CD4-positive, alpha-beta T cell treated with Interleukin-2 at 100 ng/mL for 4 hours (primary cell): ENCODE measurements around the gene IGFBP1.

Source experiments
- DNase-seq: peaks from one replicate; pipeline ENCODE4 v3.0.0-alpha.2; 2020; ENCODE audit warnings: low spot score

The IGFBP1 gene

DNA sequence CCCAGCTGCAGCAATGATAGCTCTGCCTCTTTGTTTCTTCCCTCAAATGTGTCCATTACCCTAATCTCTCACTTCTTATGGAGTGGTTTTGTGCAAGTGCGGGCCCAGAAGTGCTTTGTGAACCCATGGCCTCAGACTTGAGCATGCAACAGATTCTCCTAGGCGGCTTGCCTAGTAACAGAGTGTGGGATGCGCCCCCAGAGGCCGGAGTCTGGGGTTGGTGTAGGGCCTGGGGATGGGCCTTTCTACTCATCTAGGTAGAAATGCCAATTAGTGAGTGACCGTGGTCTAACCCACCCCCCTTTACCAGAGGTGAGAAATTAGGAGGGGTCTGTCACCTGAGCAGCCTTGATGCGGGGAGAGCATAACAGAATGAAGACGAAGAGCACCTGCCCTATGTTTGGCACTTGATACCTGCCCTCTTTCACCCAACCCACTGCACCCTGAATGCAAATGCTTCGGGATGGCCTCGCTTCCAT lies 7.0 kb upstream of the IGFBP1 start:
- no peak for DNase-seq

DNA sequence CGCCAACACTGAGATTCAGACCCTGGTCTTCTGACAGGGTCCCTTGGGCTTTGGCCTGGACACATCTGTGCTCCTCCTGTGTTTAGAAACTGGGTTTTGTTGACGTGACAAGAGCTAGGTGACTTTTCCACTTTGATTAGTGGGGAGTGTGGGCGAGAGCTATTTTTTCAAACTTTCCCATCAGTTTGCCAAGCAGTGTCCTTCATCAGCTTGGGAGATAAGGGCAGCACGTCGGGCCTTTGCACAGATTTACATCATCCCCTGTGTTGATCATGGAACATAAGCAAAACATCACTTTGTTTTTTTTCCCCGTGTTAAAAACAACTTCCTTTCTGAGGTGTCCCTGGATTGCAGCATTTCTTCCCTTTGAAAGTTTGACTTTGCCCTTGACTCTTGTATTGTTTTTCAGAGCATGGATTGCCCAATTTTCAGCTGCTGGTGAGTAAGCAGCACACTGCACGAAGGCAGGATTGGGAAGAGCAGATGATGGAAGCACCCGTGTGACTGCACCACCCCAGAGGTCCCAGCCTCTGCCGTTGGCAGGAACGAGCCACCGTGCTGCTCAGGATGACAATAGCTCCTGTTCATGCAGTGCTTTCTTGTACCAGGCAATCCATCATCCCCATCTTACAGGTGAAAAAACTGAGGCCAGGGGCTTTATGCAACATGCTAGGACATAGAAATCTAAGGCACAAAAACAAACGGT lies 6.4 kb upstream of the IGFBP1 start:
- no peak for DNase-seq

DNA sequence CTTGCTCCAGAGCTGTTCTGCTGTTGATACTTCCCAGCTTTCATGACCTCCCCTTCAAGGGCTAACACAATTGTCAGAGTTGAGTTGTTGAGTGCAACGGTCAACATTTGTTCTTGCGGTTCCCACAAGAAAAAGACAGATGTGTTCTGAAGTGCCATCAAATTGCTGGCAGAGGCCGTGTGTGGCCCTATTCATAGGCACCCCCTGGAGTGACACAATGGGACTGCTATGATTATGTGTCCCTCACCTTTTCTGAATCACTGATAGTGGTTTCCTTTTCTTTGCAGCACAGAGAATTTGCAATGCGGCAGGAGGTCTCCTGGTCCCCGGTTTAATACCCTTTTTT lies 5.8 kb upstream of the IGFBP1 start:
- DNase-seq, result no peak

DNA sequence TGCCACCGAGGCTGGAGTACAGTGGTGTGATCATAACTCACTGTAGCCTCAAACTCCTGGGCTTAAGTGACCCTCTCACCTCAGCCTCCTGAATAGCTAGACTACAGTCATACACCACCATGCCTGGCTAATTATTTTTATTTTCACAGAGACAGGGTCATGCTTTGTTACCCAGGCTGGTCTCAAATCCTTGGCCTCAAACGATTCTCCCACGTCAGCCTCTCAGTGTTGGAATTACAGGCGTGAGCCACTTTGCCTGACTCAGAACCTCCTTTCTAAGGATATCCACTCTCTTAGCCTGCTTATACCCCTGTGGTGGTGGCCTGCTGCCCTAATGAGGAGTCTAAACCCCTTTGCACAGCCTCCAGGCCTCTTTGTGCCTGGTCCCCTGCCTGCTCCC lies 4.2 kb upstream of the IGFBP1 start:
- DNase-seq, result no peak

DNA sequence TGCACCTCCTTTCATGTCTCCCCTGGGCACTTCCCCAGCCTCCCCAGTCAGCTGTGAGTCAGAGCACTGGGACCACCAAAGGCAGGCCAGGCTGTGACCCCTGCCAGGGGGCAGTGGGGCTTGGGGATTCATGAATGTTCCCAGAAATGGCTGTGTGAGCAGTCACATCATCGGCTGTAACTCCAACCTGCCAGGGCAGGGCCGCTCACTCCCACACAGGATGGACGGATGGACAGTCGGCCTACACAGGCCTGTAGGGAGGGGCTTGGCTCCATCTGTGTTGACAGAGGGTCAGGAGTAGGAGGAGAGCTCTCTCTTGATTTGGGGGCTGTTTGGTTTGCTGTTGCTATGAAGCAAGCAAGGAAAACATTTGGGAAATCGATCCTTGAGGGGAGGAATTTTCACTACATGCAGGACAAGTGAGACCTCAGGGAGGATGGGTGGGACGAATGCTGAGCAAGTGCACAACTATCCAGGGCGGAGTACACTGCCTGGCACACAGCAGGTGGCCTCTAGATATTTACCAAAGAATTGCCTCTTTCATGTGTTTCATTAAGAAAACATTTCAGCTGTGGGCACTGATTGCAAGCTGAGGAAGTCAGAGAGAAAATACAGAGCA lies 2.9 kb upstream of the IGFBP1 start:
- no peak for DNase-seq

DNA sequence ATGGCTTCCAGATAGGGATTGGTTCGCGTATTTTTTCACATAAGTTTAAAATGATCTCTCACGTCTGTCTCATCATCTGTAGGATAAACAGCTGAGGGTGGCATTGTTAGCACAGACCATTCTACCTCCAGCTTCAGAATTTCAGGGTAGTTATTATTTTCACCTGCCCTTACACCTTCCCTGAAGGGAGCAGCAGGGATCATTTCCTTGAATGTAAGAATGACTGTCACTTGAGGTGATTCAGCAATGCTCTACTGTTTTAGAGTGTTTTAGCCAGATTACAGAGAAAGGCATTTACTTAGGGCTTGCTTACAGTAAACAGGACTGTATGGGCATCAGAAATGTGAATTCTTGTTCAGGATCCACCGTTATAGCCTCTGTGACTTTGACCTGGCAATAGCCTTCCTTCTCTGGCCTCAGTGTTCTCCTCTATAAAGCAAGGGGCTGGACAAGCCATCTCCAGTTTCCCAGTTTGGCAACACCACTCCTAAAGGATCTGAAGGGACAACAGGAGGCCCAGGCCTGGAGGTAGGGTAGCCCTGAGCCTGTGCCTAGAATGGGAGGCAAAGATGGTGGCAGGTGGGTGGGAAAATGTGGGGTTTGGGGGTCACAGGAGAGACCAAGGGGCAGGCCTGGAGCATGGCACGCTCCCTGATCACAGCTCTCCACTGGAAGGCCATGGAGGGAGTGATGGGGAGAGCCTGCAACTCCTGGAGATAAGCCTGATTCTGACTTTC lies 1.2 kb upstream of the IGFBP1 start:
- no peak for DNase-seq

DNA sequence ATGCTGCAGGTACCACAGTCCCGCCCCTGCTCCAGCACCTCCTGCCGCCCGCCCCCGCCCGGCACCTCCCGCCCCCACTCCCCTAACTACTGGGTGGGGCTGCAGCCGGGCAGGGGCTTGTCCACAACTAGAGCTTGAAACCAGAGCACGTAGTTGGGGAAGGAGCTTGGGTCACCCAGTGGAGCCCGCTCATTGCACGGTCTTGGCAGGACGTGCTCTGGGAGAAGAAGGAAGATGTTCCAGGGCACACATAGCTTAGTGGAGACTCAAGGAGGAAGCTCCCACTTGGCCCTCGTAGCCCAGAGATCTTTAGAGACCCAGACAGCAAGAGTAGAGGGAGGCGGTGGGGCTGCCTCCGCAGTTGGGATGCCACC lies 692 bp downstream of the IGFBP1 start:
- DNase-seq, result no peak

DNA sequence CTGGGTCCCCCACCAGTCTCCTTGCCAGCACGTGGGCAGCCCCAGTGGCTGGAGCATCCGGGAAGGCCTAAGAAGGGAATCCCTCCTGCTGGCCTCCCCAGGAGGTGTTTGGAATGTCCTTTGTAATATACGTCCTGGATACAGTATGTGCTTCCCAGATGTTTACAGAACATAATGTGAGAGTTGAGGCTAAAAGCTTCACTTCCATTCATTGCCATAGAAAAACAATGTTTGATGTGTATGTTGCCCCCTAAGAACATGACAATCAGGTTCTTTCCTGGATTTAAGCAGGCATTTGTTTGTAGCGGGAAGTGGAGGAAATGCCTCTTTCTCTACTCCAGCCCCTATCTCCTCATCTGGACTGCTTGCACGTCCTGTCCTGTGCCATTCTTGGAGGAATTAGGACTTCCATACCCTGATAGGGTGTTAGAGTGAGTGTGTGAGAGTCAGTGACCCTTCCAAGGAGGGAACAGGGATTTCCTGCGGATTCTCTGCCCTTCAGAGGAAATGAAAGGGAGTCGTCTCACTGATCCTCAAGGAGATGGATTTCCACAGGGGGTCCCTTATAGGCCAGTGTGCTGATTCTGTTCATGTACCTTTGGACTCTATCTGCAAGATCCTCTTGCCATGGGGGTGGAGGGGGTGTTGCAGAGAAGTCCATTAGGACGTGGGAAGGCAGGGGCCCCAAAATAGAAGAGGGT lies 1.2 kb downstream of the IGFBP1 start:
- DNase-seq, result no peak

DNA sequence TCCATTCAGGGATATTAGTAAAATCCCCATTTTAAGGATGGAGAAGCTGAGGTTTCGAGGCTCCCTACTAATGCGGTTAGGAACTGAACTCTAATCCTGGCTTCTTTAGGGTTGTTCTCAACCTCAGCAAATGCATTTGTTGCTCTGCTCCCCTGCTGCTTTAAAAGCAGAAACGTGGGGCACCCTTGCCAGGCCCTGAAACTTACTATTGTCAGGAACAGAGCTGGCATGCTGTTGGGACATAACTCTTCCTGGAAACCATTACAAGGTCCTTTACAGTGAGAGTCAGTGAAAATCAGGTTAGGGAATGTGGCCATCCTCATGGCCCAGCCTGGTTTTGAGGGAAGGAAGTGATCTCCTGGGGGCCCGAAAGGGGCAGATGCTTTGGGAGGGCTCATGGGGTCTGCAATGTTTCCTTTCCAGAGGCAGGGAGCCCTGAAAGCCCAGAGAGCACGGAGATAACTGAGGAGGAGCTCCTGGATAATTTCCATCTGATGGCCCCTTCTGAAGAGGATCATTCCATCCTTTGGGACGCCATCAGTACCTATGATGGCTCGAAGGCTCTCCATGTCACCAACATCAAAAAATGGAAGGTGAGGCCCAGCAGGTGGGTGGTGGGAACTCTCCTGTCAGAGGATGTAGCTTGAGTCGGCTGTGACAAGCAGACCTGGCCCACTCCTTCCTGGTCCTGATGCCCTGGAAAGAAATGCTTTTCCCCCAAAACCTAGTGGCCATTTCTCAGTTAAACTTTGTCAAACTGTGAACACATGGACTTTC lies 2.0 kb downstream of the IGFBP1 start:
- DNase-seq, result no peak

DNA sequence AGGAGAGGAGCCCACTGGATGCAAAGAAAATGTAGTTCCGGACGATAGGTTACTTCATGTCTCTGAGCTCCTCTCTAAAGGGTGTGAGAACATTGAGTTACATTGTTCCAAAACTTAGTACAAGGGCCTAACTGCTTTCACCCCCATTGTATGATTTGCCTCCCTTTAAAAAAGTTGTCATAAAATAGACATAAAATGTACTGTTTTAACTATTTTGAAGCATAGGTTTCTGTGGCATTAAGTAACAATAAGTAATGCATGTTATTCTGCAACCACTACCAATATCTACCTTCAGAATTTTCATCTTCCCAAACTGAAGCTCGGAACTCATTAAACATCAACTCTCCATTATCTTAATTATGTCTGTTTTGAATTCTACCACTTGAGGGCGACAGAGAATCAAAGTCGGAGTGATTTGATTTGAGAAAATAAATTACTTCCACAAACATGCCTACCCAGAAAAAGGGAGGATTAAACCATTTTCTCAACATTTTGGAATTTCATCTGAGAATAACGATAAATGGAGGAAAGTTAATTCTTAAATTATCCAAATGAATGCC lies 2.7 kb downstream of the IGFBP1 start:
- peak; percentile 44 for DNase-seq

DNA sequence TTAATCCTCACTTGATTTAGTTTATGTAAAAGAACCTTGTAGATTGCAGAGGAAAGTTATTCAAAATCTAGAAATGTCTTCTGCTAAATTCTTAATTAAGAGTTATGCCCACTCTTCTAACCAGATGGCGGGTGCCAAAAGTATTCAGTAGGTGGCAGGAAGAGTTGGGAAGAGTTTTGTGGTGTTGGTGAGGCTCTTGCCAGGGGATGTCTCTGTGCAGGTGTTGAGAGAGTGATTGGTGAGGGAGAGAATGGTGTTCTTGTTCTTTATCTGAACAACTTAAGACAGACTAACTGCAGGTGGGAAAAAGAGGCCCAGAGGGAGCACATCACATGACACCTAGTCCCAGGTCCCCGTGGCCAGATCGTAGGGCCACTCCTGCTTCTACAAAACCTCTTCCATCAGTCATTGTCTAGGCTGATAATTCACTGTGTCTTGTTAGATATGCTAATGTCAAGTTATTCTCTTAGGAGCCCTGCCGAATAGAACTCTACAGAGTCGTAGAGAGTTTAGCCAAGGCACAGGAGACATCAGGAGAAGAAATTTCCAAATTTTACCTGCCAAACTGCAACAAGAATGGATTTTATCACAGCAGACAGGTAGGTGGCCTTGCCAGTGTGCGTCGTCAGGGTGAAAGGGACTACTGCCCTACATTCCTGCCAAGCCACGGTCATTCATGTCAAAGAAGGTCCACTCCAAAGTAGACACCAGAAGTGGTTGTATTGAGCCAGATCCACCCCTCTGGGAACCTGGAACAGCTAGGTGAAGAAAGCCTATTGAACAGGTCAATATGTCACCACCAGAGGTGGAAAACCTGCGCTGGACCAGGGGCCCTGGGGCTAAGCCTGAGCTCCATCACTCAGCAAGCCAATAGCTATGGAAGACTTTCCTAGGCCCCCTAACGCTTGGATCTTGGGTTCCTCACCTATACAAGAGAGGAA lies 3.4 kb downstream of the IGFBP1 start:
- DNase-seq, result no peak

DNA sequence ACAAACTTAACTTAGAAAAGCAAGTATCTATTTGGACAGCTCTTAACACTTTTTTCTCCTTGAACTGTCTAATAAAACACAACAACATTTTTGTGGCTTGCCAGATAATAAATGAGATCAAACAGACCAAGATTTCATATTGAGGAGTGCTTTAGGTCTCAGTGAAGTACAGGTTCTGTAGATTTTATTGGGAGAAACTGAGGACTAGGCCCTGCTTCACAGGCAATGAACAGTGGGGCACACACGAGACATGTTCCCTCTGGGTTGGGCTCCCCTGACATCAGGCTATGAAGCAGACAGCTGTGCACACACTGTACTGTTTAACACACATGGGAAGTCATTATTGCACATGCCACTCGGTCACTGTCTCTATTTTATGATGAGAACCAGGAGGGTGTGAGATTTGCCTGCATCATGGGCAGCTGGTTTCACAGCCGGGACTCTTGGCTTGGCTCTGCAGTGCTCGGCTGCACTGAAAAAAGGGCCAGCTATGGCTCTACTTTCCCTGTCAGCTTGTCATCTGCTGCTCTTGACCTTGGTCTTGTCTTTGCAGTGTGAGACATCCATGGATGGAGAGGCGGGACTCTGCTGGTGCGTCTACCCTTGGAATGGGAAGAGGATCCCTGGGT lies 4.2 kb downstream of the IGFBP1 start:
- DNase-seq, result no peak

DNA sequence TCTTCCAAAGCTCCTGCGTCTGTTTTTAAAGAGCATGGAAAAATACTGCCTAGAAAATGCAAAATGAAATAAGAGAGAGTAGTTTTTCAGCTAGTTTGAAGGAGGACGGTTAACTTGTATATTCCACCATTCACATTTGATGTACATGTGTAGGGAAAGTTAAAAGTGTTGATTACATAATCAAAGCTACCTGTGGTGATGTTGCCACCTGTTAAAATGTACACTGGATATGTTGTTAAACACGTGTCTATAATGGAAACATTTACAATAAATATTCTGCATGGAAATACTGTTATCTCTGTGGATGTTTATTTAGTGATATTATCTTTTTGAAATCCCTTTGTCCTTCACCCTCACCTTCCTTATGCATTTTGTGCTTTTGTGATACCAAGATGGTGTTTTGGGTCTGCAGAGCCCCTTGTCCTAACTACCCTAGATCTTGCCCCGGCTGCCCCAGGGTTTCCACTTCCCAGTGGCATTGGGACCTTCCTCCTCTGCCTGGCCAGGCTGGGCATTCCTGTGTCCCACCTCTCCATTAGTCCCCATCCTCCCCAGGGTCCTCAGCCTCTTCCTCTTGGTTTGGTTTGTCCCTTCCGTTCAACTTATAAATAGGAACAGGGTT lies 5.2 kb downstream of the IGFBP1 start:
- DNase-seq, result no peak

DNA sequence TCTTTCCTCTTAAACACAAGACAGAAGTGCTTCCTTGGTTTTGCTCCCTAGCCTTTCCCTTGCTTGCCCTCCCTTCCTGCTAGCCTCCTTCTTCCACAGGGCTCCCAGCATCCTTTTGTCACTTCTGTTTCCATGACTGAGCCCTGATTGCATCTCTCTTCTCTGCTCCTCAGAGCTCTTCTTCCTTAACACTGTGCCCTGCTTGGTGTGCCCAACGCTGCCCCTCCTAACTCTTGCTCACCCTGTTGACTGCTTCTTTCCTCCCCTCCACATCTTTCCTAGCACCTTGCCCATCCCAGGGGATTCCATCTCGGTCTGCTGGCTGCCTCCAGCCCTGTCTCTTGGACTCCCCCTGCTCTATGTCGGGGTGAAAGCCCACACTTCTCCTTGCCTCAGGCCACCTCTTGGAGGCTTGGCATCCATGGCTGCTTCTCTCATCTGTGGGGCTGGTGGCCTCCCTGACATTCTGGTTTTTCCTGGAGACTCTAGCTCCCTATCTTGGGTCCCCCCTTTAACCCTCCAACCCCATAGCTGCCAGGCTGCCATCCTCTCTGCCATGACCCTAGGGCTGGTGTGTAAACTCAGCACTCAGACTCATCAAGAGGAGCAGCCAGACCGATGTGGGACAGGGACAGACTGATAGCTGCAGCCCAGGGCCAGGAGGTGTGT lies 5.8 kb downstream of the IGFBP1 start:
- DNase-seq, result no peak

DNA sequence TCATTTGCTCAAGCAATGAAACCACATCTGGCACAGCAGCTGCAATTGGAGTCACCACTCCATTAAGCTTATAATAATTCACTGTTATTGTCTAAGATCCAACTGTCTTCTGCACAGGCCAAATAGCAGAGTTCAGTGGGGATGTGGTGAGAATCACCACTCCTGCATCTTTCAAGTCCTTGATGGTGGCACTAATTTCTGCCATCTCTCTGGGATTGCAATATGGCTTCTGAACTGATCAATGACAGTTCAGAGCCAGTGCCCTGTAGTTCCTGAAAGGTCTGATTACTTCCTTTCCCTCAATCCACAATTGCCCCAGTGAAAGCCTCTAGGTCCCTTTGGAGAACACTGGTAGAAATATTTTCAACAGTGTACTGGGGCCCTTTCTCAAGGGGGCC lies 6.4 kb downstream of the IGFBP1 start:
- no peak for DNase-seq

DNA sequence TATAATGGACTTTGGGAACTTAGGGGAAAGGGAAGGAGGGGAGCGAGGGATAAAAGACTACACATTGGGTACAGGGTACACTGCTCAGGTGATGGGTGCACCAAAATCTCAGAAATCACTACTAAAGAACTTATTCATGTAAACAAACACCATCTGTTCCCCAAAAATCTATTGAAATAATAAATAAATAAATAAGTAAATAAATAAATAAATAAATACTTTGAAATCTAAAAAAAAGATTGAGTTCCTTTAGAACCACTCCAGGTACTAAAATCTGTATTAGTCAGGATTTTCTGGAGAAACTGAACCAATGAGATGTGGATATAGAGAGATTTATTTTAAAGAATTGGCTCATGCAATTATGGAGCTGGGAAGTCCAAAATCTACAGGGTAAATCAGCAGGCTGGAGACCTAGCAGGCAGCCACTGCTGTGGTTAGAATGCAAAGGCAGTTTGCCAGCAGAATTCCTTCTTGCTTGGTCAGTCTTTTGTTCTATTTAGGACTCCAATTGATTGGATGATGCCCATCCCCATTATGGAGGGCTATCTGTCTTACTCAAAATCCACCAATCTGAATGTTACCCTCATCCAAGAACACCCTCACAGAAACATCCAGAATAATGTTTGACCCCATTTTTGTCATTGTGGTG lies 8.9 kb downstream of the IGFBP1 start:
- DNase-seq, result no peak

DNA sequence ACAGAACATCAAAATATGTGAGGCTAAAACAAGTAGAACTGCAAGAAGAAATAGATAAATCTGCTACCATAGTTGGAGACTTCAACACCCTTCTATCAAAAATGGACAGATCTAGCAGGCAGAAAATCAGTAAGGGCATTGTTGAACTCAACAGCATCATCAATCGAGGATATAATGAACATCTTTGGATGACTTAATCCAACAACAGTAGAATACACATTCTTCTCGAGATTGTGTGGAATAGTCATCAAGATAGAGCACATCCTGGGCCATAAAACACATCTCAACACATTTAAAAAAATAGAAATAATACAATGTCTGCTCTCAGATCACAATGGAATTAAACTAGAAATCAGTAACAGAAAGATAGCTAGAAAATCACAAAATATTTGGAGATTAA lies 9.9 kb downstream of the IGFBP1 start:
- no peak for DNase-seq

DNA sequence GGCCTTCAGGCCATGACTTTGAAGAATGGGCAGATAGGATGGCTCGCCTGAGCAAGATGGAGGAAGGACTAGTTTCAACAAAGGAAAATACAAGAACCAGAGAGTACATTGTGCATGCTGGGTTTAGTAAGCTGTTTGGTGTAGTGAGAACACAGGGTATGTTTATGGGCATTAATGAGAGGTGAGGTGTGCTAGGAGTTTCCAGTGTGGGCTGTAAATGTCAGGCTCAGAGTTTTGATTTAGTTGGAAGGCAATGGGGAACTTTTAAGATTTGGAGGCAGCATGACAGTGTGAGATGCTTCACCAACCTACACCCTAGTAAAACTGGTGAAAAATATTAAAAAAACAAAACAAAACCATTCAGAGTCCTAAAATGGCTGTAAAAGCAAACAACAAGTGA lies 13.3 kb downstream of the IGFBP1 start:
- DNase-seq, result no peak

DNA sequence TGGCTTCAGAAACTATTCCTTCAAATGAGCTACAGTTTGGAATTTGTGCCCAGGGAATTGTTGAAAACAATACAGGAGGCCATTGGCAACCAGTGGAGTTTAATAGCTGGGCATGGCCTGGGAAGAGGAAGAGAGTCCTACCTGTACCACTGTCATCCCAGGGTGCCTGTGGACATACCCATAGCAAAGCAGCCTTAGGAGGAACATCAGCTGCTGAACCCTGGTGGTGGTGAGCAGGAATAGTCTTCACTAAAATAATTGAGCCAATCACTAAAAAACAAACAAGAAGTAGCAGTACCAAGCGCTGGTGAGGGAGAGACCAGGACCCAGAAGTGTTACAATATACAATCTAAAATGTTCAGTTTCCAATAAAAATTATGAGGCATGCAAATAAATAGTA lies 14.5 kb downstream of the IGFBP1 start:
- no peak for DNase-seq
